Activated CD8-positive, alpha-beta memory T cell treated with anti-CD3 and anti-CD28 coated beads, Interleukin-2, amount 50 U/mL, for 4 hours (primary cell): ENCODE measurements around the gene LIMS2.

Experiments
- DNase-seq: peaks from one replicate; pipeline ENCODE4 v3.0.0-alpha.2; 2020

LIMS2 gene

DNA sequence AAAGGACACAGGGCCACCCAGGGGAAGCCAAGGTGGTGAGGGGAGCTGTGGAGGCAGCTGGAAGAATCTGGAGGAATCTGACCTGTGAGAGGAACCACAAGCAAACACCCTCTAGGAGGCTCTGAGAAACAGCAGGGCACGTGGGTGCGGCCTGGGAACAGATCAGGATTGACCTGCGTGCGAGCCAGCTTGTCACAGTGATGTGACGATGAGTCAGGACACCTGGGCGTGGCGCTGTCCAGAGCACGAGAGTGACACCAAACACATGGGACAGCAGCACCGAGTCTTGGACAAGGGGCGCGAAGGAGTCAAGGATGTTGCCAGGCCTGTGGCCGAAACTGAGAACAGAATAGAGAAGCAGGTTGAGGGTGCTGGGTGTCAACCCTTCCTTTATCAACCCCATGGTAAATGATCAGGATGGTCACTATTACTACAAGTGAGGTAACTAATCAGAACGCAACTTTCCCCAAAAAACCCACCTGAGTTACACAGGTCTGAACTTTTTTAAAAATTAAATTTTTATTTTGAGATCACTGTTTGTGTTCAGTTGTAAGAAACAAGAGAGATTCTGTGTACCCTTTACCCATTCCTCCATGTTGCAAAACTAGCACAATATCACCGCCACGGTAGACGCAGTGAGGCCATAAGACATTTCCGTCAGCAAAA, 25.3 kb upstream of the LIMS2 start:
- DNase-seq = no peak

GRCh38 chr2:127698553-127699355, 23.4 kb upstream of the LIMS2 start:
- DNase-seq = no peak

- no peak for DNase-seq
Observed at GRCh38 chr2:127697482-127698180, 22.3 kb upstream of the LIMS2 start.

DNA sequence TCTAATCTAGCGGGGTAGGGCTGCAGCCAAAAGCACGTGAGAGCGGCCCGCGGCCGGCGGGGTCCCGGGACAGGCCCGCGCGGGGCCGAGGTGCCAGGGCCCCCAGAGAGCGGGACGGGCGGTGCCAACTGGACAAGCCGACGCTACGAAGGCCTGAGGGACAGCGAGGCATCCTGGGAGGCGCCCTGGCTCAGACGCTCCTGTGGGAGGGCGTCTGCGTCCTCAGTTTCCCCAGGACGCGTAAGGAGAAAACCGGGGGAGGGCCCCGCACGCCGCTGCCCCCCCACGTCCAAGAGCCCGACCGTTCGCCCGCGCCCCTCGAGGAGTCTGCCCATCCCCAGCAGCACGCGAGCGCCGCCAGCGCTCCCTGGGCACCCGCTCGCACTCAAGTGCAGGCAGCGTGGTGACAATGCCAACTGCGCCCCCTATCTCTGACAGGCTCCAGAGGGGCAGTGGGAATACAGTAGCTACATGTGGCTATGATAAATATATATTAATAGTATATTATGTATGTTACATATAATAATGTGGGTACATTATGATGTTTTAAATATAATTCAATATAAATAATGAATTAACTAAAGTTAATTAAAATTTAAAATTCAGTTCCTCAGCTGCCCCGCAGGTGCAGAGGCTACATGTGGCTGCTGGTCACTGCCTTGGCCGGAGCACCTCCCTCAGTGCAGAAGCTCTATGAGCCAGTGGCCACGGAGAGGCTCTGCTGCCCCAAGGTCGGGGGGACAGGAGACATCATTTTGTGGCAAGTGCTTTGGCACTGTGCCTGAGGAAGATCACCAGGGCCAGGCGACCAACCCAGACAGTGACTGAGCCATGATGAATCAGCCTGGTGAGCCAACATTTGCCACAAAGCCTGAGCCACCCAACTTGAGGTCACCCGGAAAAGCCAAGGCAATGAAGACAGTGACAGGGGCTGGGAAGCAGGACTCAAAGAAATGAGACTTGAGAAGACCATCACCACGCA, 20.5 kb upstream of the LIMS2 start:
- DNase-seq = no peak

DNA sequence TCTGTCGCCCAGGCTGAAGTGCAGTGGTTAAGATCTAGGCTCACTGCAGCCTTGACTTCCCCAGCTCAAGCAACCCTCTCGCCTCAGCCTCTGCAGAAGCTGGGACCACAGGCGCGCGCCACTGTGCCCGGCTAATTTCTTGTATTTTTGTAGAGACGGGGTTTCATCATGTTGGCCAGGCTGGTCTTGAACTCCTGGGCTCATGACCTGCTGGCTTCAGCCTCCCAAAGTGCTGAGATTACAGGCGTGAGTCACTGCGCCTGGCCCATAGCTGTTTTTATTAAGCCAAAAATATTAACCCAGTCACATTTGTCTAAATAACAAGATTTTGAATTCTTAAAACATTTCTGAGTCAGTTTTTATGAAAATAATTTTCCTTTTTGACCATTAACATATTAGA, 19.7 kb upstream of the LIMS2 start:
- no peak for DNase-seq

DNA sequence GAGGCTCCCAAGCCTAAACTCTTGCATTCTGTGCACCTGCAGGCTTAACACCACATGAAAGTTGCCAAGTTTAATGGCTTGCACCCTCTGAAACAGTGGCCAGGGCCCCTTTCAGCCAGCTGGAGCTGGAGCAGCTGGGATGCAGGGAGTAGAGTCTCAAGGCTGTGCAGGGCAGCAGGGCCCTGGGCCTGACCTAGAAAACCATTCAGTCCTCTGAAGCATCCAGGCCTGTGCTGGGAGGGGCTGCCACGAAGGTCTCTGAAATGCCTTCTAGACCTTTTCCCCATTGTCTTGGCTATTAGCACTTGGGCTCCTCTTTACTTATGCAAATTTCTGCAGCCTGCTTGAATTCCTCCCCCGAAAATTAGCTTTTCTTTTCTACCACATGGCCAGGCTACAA, 15.4 kb upstream of the LIMS2 start:
- no peak for DNase-seq

- DNase-seq = no peak
Observed at GRCh38 chr2:127688405-127688804, 13.1 kb upstream of the LIMS2 start.

- DNase-seq = no peak
Observed at GRCh38 chr2:127685410-127686080, 10.2 kb upstream of the LIMS2 start.

- no peak for DNase-seq
Observed at GRCh38 chr2:127683757-127684156, 8.4 kb upstream of the LIMS2 start.

GRCh38 chr2:127683056-127683455, 7.7 kb upstream of the LIMS2 start:
- no peak for DNase-seq

DNA sequence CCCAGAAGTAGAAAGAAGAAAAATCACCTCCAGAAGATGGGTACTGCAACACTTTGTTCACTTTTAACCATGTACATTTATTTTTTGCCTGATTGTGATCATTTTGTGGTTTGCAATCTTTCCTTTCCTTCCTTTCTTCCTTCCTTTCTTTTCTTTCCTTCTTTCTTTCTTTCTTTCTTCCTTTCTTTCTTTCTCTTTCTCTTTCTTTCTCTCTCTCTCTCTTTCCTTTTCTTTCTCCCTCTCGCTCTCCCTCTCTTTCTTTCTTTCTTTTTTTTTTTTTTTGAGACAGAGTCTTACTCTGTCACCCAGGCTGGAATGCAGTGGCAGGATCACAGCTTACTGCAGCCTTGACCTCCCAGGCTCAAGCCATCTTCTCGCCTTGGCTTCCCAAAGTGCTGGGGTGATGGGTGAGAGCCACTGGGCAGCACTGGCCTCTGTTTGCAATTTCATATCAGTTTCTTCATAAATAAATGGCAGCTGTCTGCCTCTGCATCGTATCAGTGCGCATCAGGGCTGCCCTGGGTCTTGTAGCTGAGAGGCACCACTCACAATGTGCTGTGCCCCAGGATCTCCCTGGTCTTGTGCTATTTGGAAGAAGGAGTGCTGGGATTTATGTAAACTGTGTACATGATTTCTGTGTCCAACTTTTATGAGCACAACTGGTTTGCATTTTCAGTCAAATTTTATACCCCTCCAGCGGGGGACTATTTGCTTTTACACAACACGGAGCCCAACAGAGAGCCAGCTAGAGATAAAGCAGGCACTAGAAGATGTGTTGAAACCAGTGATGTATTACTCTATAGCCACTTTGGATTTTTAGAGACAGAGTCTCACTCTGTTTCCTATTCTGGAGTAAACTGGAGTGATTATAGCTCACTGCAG, 6.9 kb upstream of the LIMS2 start:
- no peak for DNase-seq

GRCh38 chr2:127681288-127681804, 6.0 kb upstream of the LIMS2 start:
- DNase-seq = no peak

- no peak for DNase-seq
Observed at GRCh38 chr2:127680706-127681287, 5.5 kb upstream of the LIMS2 start.

DNA sequence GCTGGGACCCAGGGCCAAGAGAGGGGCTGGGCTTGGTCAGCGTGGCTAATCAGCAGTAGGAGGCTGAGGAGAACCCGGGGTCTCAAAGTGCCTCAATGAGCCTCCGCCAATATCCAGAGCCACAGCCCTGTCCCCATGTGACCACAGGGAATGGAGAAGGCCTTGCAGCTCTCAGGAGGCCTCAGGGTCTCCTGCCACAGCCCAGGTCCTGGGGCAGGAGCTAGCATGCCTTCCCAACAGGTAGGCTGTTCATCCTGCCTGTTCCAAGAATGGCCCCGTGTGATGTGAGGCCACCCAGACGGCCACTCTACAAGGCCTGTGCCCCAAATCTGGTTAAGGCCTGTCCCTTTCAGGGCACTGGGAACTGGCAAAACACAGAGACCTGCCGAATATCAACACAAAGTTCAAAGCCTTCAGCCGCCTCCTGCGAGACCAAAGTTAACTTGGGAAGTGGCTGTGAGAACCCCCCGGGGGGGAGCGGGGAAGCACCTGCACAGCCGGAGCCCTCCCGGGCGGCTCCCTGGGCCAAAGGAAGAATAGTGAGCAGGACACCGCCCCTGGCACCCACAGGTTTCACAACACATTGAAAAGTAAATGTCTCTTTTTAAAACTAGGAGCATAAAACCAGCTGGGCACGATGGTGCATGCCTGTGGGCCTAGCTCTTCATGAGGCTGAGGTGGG, 4.5 kb upstream of the LIMS2 start:
- no peak for DNase-seq

DNA sequence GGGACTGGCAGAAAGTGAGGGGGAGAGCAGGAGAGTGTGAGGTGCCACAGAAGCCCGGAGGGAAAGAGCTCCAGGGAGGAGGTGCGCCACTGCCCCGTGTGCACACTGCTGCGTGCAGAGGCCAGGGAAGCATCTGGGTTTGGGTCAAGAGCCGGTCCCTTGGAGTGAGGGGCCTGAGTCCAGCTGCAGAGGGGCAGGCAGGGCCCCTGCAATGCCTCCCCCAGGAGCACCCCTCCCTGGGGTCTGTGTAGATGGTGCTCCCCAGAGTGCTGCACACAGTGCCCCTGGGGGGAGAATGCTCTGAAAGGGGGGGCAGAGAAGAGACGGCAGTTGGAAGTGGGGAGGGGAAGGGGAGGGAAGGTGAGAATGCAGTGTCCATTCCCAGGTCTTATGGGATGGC, 3.7 kb upstream of the LIMS2 start:
- no peak for DNase-seq

DNA sequence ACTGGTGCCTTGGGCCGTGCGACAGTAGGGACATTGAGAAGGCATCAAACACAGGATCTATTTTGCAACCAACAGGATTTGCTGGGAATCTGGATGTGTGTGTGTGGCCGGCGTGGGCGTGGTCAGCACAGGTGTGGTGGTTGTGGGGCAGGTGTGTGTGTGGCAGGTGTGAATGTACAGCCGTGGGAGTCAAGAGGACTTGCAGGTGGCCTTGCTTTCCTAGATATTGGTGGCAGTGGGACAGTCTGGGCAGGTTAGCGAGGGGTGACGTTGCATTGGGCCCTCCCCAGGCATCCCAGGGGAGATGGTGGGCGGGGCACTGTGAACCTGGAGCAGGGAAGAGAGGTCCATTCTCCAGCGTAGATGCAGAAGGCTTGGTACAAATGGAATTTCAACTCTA, 3.2 kb upstream of the LIMS2 start:
- no peak for DNase-seq

- no peak for DNase-seq
Observed at GRCh38 chr2:127676906-127677305, 1.6 kb upstream of the LIMS2 start.

DNA sequence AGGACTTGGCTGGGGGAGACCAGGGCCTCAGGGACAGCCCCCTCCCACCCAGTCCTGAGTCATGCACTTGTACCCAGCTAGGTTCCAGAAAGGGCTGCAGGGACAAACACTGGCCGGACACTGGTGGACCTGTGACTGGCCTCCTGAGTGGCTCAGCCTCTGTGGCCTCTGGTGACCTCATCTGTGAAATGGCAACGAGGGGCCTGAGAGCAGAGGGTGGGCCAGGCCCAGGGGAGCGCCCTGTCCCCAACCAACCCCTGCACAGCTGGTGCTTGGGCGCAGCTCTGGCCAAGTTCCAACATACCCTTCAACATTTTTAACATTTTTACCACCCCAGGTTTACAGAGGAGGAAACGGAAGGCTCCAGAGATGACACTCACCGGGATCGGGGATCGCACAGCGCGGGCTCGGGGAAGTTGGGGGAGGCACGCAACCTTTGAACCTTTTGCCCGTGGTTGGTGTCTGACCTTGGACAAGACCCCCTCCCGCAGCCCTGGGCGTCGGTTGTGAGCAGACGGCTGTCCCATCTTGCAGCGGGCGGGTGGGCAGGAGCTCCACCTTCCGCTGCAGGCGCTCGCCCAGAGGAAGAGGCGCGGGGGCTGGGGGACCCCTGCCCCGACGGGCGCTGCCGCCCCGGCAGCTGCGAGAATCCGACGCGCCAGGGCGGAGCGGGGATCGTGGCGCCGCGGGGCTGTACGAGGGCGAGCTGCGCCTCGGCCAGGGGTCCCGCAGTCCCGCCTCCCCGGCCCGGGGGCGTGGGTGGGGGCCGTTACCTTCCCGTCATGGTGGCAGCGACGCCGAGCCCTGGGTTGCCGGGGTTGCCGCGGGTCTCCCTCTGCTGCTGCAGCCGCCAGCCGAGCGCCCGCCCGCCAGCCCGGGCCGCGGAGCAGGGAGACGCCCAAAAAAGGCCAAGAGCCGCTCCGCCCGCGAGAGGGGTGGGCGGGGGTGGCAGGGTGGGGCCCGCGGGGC, 805 bp downstream of the LIMS2 start:
- DNase-seq = peak; percentile 25
